ENCODE results near the gene MMD.
"Not testable (repeated sequence)": the region's sequence is repeated elsewhere in the genome, so short reads cannot be mapped to it uniquely, and the experiment has no call there.

- TF ChIP-seq, protein P1, sequence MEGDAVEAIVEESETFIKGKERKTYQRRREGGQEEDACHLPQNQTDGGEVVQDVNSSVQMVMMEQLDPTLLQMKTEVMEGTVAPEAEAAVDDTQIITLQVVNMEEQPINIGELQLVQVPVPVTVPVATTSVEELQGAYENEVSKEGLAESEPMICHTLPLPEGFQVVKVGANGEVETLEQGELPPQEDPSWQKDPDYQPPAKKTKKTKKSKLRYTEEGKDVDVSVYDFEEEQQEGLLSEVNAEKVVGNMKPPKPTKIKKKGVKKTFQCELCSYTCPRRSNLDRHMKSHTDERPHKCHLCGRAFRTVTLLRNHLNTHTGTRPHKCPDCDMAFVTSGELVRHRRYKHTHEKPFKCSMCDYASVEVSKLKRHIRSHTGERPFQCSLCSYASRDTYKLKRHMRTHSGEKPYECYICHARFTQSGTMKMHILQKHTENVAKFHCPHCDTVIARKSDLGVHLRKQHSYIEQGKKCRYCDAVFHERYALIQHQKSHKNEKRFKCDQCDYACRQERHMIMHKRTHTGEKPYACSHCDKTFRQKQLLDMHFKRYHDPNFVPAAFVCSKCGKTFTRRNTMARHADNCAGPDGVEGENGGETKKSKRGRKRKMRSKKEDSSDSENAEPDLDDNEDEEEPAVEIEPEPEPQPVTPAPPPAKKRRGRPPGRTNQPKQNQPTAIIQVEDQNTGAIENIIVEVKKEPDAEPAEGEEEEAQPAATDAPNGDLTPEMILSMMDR (IDR thresholded peaks at IDR 0.05): not testable (repeated sequence)
- not testable (repeated sequence) for TF ChIP-seq POLR2A (IDR thresholded peaks at IDR 0.05)
These were observed 10.3 kb upstream of the MMD start for GRCh38 chr17:55431914-55432313.

All from testis (tissue), 2 donors.